CD4-positive, CD25-positive, alpha-beta regulatory T cell (primary cell): ENCODE measurements around the gene FOXD4. TPM values are rescaled to one million over a fixed set of nuclear protein-coding genes. Genes with fewer than 3 reads are reported as not detected.
A peak's percentile ranks its signal among the peaks of the same experiment; 100 is the strongest.
"Not testable (repeated sequence)": the region's sequence is repeated elsewhere in the genome, so short reads cannot be mapped to it uniquely, and the experiment has no call there.

Experiments used
- ATAC-seq, 2 donors: fragments of 150-1000 bp; cut with Tn5 transposase; one replicate each; pipeline ENCODE4 v1.10.0; 2021; ENCODE audit warnings: low read depth in 2 of 2, moderate number of reproducible peaks in 2 of 2, moderate library complexity in 1 of 2
- DNase-seq, 3 donors: peaks; one replicate each; pipeline versions ENCODE4 v3.0.0 to v3.0.0-alpha.2; 2012 to 2022; ENCODE audit warnings: mixed read lengths in 1 of 3
- H3K27ac ChIP-seq: one replicate; pipeline ENCODE4 v1.7.0; 2013; ENCODE audit warnings: mild to moderate bottlenecking, low read length; ENCODE audit not compliant: insufficient read depth, poor library complexity, severe bottlenecking
- H3K27me3 ChIP-seq: one replicate; pipeline ENCODE4 v1.7.0; 2013; ENCODE audit warnings: low read length; ENCODE audit not compliant: control insufficient read depth, insufficient read depth
- H3K36me3 ChIP-seq: one replicate; pipeline ENCODE4 v1.7.0; 2013; ENCODE audit warnings: mild to moderate bottlenecking, low read length, moderate library complexity; ENCODE audit not compliant: control insufficient read depth, insufficient read depth
- H3K4me1 ChIP-seq: 2 replicates; pipeline ENCODE4 v1.7.0; 2013; ENCODE audit warnings: mild to moderate bottlenecking, low read length; ENCODE audit not compliant: insufficient read depth, control insufficient read depth, poor library complexity, severe bottlenecking
- H3K4me3 ChIP-seq: one replicate; pipeline ENCODE4 v1.7.0; 2013; ENCODE audit warnings: low read depth, mild to moderate bottlenecking, low read length, moderate library complexity
- H3K9me3 ChIP-seq, 2 experiments: 1 replicate in 1 of 2; 2 replicates in 1 of 2; pipeline ENCODE4 v1.7.0; 2013; ENCODE audit warnings: low read length in 2 of 2, mild to moderate bottlenecking in 1 of 2, moderate library complexity in 1 of 2; ENCODE audit not compliant: control insufficient read depth in 2 of 2
- H3K27ac Mint-ChIP-seq, 3 donors: one replicate each; pipeline ENCODE4 v1.8.0; 2020 to 2022; ENCODE audit warnings: mild to moderate bottlenecking in 3 of 3, mixed read lengths in 3 of 3, moderate library complexity in 2 of 3
- H3K27me3 Mint-ChIP-seq: one replicate; pipeline ENCODE4 v1.8.0; 2022; ENCODE audit warnings: mild to moderate bottlenecking, mixed read lengths
- H3K36me3 Mint-ChIP-seq: one replicate; pipeline ENCODE4 v1.8.0; 2020; ENCODE audit warnings: mixed read lengths
- H3K4me1 Mint-ChIP-seq, 4 donors: one replicate each; pipeline ENCODE4 v1.8.0; 2020 to 2022; ENCODE audit warnings: mixed read lengths in 4 of 4, mild to moderate bottlenecking in 1 of 4
- H3K4me3 Mint-ChIP-seq, 4 donors: one replicate each; pipeline ENCODE4 v1.8.0; 2020 to 2022; ENCODE audit warnings: mild to moderate bottlenecking in 4 of 4, mixed read lengths in 4 of 4, moderate library complexity in 3 of 4
- H3K9me3 Mint-ChIP-seq, 7 donors: one replicate each; pipeline ENCODE4 v1.8.0; 2020 to 2022; ENCODE audit warnings: mixed read lengths in 7 of 7, mild to moderate bottlenecking in 3 of 7, moderate library complexity in 2 of 7
- polyA plus RNA-seq, 4 donors: library from polyadenylated mRNA; unstranded; fragments of 300-500 nt; fragmentation: Illumina TruSeq; gene quantifications; one replicate each; pipeline ENCODE4 v1.2.3, GENCODE V29; 2021
- total RNA-seq: library from RNA; stranded (reverse); gene quantifications from one replicate; pipeline ENCODE4 v1.2.3, GENCODE V29; 2022

The FOXD4 gene
- total and polyA plus RNA-seq, 5 donors from 2014 or later = 0.32 TPM; not detected in 4

DNA sequence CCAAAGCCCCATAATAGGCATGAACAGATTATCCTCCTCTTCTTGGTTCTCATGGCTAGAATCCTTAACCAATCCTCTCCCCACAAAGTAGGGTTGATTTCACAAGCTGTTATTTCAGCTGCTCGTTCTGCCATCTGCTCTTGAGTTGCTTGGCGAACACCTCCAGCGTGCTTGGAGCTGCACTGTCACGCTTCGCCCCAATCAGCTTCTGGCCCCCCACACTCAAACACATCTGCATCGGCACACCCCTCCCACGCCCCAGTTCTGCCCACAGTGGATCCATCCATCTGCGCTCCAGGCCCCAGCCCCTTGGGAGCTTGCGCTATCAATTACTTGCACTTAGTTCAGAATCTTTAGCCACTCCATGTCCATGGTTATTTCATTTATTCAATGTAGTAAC is 17.8 kb downstream of the FOXD4 start:
- H3K27ac ChIP-seq, H3K36me3 Mint-ChIP-seq, H3K4me3 ChIP-seq, H3K4me1 Mint-ChIP-seq, H3K4me1 ChIP-seq, H3K36me3 ChIP-seq, H3K9me3 ChIP-seq, ATAC-seq, H3K9me3 Mint-ChIP-seq, H3K27me3 ChIP-seq, DNase-seq, H3K27ac Mint-ChIP-seq, H3K4me3 Mint-ChIP-seq: not testable (repeated sequence)
- peaks cover 10% of the 10 kb centered on the region for H3K27me3 Mint-ChIP-seq

DNA sequence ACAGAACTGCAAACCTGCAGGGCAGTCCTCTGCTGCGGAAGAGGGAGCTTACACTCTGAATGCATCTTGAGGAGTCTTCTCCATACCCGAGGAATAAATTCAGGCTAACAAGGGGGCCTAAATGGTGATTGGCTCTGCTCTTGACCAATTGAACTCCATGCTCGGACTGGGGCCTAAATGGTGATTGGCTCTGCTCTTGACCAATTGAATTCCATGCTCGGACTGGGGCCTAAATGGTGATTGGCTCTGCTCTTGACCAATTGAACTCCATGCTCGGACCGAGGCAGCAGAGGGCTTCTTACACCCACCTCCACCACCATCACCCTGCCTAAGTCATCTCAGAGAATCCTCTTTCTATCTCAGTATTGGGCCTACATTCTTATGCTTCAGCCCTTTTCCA is 18.4 kb downstream of the FOXD4 start:
- H3K4me1 ChIP-seq, H3K27me3 Mint-ChIP-seq, H3K36me3 ChIP-seq, H3K36me3 Mint-ChIP-seq, H3K27ac ChIP-seq, H3K4me3 ChIP-seq, H3K27me3 ChIP-seq, H3K4me1 Mint-ChIP-seq, DNase-seq, H3K9me3 ChIP-seq, ATAC-seq, H3K27ac Mint-ChIP-seq, H3K9me3 Mint-ChIP-seq, H3K4me3 Mint-ChIP-seq: not testable (repeated sequence)

GRCh38 chr9:98775-99174 is 19.4 kb downstream of the FOXD4 start:
- not testable (repeated sequence) for H3K4me1 Mint-ChIP-seq, H3K27ac Mint-ChIP-seq, H3K9me3 ChIP-seq, H3K4me1 ChIP-seq, H3K27ac ChIP-seq, ATAC-seq, H3K4me3 ChIP-seq, H3K4me3 Mint-ChIP-seq, H3K36me3 ChIP-seq, H3K27me3 ChIP-seq, H3K36me3 Mint-ChIP-seq, DNase-seq, H3K9me3 Mint-ChIP-seq, H3K27me3 Mint-ChIP-seq

DNA sequence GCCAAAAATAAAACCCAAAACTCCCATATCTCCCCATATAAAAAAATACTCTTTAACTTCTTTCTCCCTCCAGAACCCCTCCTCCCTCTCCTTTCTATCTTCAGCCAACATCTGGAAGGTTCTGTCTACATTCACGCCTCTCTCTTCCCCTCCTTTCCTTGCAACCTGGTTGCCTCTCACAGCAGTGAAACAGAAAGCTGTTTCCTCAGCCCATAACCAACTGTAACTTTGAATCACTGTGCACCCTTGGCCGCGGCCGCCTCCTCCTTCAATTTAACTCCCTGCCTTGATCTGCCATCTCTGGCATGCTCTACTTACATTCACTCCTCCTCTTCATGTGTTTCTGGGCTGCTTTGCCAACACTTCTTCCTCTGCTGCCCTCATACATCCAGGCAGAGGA is 23.2 kb downstream of the FOXD4 start:
- H3K36me3 ChIP-seq, H3K27me3 ChIP-seq, H3K27ac ChIP-seq, DNase-seq, H3K9me3 ChIP-seq, H3K27ac Mint-ChIP-seq, H3K4me3 Mint-ChIP-seq, H3K9me3 Mint-ChIP-seq, H3K36me3 Mint-ChIP-seq, H3K4me3 ChIP-seq, ATAC-seq, H3K27me3 Mint-ChIP-seq, H3K4me1 Mint-ChIP-seq, H3K4me1 ChIP-seq: not testable (repeated sequence)

DNA sequence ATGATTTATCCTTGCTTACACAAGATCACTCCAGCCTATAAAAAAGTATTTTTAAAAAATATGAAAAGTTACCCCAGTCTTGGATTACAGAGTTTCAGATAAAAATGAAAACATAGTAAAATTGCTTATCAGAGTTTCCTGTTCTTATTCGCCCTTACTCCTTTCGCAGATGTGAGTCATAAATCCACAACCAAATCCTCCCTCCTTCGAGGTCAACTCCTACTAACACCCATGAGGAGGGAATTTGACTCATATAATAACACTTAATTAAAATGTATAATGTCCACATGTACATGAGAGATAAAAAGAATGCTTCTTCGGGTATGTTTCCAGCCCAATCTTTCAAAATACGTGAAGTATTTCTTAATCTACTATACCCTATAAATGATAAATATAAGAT is 23.9 kb downstream of the FOXD4 start:
- not testable (repeated sequence) for H3K4me3 Mint-ChIP-seq

DNA sequence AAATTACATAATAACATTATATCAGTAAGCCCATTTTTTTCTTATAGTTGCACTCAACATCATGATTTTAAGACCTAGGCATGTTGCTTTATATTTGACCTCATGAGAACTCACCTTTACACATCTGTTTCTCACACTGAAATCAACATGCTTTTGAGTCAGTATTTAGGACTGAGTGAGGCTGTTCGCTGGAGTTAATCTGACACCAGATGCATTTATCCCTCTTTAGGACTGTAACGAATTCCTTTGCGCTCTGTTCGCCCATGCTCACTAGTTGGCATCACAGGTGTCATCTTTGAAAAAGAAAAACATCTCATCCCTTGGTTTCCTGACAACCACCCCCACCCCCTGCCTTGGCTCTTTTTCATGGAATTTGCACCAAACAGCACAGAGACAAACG is 24.3 kb downstream of the FOXD4 start:
- not testable (repeated sequence) for H3K9me3 Mint-ChIP-seq, H3K4me3 Mint-ChIP-seq, DNase-seq, H3K36me3 ChIP-seq, H3K9me3 ChIP-seq, H3K27me3 Mint-ChIP-seq, H3K27me3 ChIP-seq, H3K36me3 Mint-ChIP-seq, H3K4me1 Mint-ChIP-seq, H3K4me1 ChIP-seq, ATAC-seq, H3K4me3 ChIP-seq, H3K27ac Mint-ChIP-seq, H3K27ac ChIP-seq

More for the DNA sequence above, 23.9 kb downstream of the FOXD4 start:
- H3K27me3 ChIP-seq, H3K4me1 ChIP-seq, H3K4me1 Mint-ChIP-seq, H3K27me3 Mint-ChIP-seq, H3K27ac Mint-ChIP-seq, H3K36me3 ChIP-seq, H3K27ac ChIP-seq, DNase-seq, H3K36me3 Mint-ChIP-seq, H3K4me3 ChIP-seq, ATAC-seq, H3K9me3 Mint-ChIP-seq, H3K9me3 ChIP-seq: not testable (repeated sequence)

- not testable (repeated sequence) for H3K9me3 Mint-ChIP-seq, H3K4me1 Mint-ChIP-seq, H3K27me3 ChIP-seq, ATAC-seq, H3K4me1 ChIP-seq, H3K4me3 Mint-ChIP-seq, H3K27ac ChIP-seq, H3K4me3 ChIP-seq, H3K9me3 ChIP-seq, H3K27ac Mint-ChIP-seq, DNase-seq, H3K36me3 Mint-ChIP-seq, H3K36me3 ChIP-seq
- H3K27me3 Mint-ChIP-seq = peaks cover 11% of the 10 kb centered on the region
Observed at GRCh38 chr9:90851-91250, 27.4 kb downstream of the FOXD4 start.

DNA sequence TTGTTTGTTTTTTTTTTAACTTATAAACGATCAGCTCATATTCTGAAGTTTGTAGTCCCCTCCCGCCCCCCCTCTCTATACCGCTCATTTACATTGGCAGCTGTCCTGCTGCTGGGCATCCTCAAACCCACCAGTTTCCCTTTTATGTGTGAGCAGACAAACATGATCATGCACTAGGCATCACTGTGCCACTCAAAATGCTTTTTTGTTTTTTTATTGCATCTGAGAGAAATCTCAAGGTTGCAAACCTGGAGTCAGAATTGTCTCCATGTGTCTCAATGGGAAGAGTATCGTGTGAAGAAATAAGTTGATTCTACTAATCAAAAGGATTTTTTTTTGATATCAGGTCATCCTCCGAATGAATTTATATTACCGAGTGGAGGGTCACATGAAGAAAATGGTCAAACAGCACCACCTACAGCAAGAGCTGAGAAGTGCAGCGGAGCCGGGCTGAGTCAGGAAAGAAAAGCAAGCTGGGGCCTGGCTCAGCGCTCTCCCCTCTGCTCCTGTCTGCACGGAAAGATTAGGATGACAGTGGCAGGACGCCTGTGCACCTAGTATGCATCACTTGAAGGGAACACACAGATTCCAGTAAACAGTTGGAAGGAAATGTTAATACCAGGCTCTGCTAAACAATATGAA is 29.7 kb downstream of the FOXD4 start:
- H3K4me3 Mint-ChIP-seq, H3K9me3 Mint-ChIP-seq, H3K4me1 Mint-ChIP-seq, H3K4me3 ChIP-seq, H3K36me3 ChIP-seq, H3K9me3 ChIP-seq, H3K27ac Mint-ChIP-seq, H3K36me3 Mint-ChIP-seq, H3K27me3 ChIP-seq, H3K27ac ChIP-seq, H3K4me1 ChIP-seq: not testable (repeated sequence)
- peaks cover 11% of the 10 kb centered on the region for H3K27me3 Mint-ChIP-seq
- peak in 1 of 3 donors; percentile 14 for DNase-seq
- ATAC-seq = peak; percentile 80 to 81
